Neural progenitor cell (in vitro differentiated cells): ENCODE measurements around the gene TAF15. TPM values are rescaled to one million over a fixed set of nuclear protein-coding genes. Genes with fewer than 3 reads are reported as not detected.

Experiments
- DNase-seq: peaks from one replicate; pipeline ENCODE4 v3.0.0-alpha.2; 2016; ENCODE audit warnings: low spot score
- H2AFZ ChIP-seq: fragments of 200-600 bp; sonication (generic); replicated peaks from 2 replicates; pipeline ENCODE4 v1.6.1; 2016; ENCODE audit warnings: antibody characterized with exemption
- H3F3A ChIP-seq: fragments of 200-600 bp; sonication (generic); 2 replicates; pipeline ENCODE4 v1.6.1; 2016; ENCODE audit warnings: antibody characterized with exemption, low read depth
- H3K27ac ChIP-seq: fragments of 200-600 bp; sonication (generic); 2 replicates; pipeline ENCODE4 v1.5.1; 2016; ENCODE audit warnings: mild to moderate bottlenecking
- H3K27me3 ChIP-seq: fragments of 200-600 bp; sonication (generic); 2 replicates; pipeline ENCODE4 v1.6.1; 2016; ENCODE audit warnings: mild to moderate bottlenecking, moderate library complexity
- H3K36me3 ChIP-seq: fragments of 200-600 bp; sonication (generic); 2 replicates; pipeline ENCODE4 v1.5.1; 2016
- H3K4me1 ChIP-seq: fragments of 200-600 bp; sonication (generic); 2 replicates; pipeline ENCODE4 v1.6.1; 2016; ENCODE audit warnings: mixed run types
- H3K4me2 ChIP-seq: fragments of 200-600 bp; sonication (generic); 2 replicates; pipeline ENCODE4 v1.6.1; 2016
- H3K4me3 ChIP-seq: fragments of 200-600 bp; sonication (generic); 2 replicates; pipeline ENCODE4 v1.5.1; 2016
- H3K79me2 ChIP-seq: fragments of 200-600 bp; sonication (generic); 2 replicates; pipeline ENCODE4 v1.6.1; 2016; ENCODE audit warnings: low read depth
- H3K9ac ChIP-seq: fragments of 200-600 bp; sonication (generic); 2 replicates; pipeline ENCODE4 v1.6.1; 2016
- H3K9me3 ChIP-seq: fragments of 200-600 bp; sonication (generic); 2 replicates; pipeline ENCODE4 v1.5.1; 2016; ENCODE audit warnings: low read depth
- H4K20me1 ChIP-seq: fragments of 200-600 bp; sonication (generic); 2 replicates; pipeline ENCODE4 v1.6.1; 2016; ENCODE audit warnings: low read depth
- H3K27ac Mint-ChIP-seq: 3 replicates; pipeline ENCODE4 v1.8.0; 2021; ENCODE audit warnings: mixed read lengths
- H3K27me3 Mint-ChIP-seq: 2 replicates; pipeline ENCODE4 v1.8.0; 2022; ENCODE audit warnings: low read depth, mild to moderate bottlenecking, inconsistent platforms, moderate library complexity, mixed read lengths; ENCODE audit not compliant: insufficient read depth
- H3K36me3 Mint-ChIP-seq: 3 replicates; pipeline ENCODE4 v1.8.0; 2021; ENCODE audit warnings: mixed read lengths
- H3K4me1 Mint-ChIP-seq: 3 replicates; pipeline ENCODE4 v1.8.0; 2021; ENCODE audit warnings: mixed read lengths
- H3K4me3 Mint-ChIP-seq: 3 replicates; pipeline ENCODE4 v1.8.0; 2021; ENCODE audit warnings: mild to moderate bottlenecking, moderate library complexity, mixed read lengths
- H3K9me3 Mint-ChIP-seq: 3 replicates; pipeline ENCODE4 v1.8.0; 2020; ENCODE audit warnings: mixed read lengths
- EZH2 ChIP-seq: fragments of 200-600 bp; sonication (generic); IDR thresholded peaks from 2 replicates; pipeline ENCODE4 v1.6.1; 2017; ENCODE audit warnings: antibody characterized with exemption, mild to moderate bottlenecking, moderate library complexity
- EZH2phosphoT487 ChIP-seq: fragments of 200-600 bp; sonication (generic); IDR thresholded peaks from 2 replicates; pipeline ENCODE4 v1.6.1; 2017; ENCODE audit warnings: antibody characterized with exemption
- total RNA-seq: library from RNA; depleted of rRNA; stranded (reverse); fragments of >200 nt; gene quantifications from 2 replicates; pipeline ENCODE4 v1.2.3, GENCODE V29; 2015; ENCODE audit warnings: low replicate concordance
- TF ChIP-seq, protein P1 (sequence below): fragments of 200-600 bp; sonication (generic); IDR thresholded peaks from 2 replicates; pipeline ENCODE4 v1.5.1; 2017; ENCODE audit warnings: antibody characterized with exemption, mild to moderate bottlenecking

TAF15 gene
- total RNA-seq, 1 donor from 2014 or later, result 90.1 TPM

DNA sequence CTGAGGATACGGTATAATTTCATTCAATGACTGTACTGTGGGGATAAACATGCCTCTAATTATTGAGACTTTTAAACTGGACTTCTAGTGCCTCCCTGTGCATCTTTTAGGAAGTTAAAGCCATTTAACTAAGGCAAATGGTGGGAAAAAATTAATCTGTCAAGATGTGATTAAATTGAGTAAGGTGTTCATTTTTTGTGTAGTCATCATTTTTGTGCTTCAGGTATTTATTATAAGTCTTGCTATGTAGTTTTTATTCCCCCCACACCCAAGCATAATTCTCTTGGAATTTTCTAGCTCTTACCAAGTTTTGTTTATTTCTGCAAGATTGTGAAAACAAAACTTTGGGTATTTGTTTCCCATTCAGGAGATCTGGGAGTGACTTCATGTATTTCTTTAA, 10.2 kb downstream of the TAF15 start:
- no peaks in the 10 kb centered on the region for H3K27me3 Mint-ChIP-seq
- H3K4me3 Mint-ChIP-seq, result no peak overlapping the region
- no peak overlapping the region for H3K4me3 ChIP-seq
- H3K9me3 Mint-ChIP-seq, result no peaks in the 10 kb centered on the region
- H3K4me1 Mint-ChIP-seq, result peaks cover 6% of the 10 kb centered on the region
- no peak overlapping the region for H3K27ac ChIP-seq
- DNase-seq, result no peak
- no peaks in the 10 kb centered on the region for H3K9me3 ChIP-seq
- peaks cover 50% of the 10 kb centered on the region for H3K36me3 ChIP-seq
- H3K9ac ChIP-seq, result no peak overlapping the region
- H3K4me2 ChIP-seq, result no peak overlapping the region
- peaks cover 41% of the 10 kb centered on the region for H3K36me3 Mint-ChIP-seq
- H3K79me2 ChIP-seq, result peaks cover 96% of the 10 kb centered on the region
- H2AFZ ChIP-seq, result no peak overlapping the region
- peaks cover 93% of the 10 kb centered on the region for H4K20me1 ChIP-seq
- peaks cover 17% of the 10 kb centered on the region for H3F3A ChIP-seq
- no peaks in the 10 kb centered on the region for H3K27me3 ChIP-seq
- no peak overlapping the region for H3K27ac Mint-ChIP-seq
- TF ChIP-seq EZH2, result no peak
- TF ChIP-seq, protein P1, sequence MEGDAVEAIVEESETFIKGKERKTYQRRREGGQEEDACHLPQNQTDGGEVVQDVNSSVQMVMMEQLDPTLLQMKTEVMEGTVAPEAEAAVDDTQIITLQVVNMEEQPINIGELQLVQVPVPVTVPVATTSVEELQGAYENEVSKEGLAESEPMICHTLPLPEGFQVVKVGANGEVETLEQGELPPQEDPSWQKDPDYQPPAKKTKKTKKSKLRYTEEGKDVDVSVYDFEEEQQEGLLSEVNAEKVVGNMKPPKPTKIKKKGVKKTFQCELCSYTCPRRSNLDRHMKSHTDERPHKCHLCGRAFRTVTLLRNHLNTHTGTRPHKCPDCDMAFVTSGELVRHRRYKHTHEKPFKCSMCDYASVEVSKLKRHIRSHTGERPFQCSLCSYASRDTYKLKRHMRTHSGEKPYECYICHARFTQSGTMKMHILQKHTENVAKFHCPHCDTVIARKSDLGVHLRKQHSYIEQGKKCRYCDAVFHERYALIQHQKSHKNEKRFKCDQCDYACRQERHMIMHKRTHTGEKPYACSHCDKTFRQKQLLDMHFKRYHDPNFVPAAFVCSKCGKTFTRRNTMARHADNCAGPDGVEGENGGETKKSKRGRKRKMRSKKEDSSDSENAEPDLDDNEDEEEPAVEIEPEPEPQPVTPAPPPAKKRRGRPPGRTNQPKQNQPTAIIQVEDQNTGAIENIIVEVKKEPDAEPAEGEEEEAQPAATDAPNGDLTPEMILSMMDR, result no peak
- TF ChIP-seq EZH2phosphoT487, result no peak
- no peaks in the 10 kb centered on the region for H3K4me1 ChIP-seq

DNA sequence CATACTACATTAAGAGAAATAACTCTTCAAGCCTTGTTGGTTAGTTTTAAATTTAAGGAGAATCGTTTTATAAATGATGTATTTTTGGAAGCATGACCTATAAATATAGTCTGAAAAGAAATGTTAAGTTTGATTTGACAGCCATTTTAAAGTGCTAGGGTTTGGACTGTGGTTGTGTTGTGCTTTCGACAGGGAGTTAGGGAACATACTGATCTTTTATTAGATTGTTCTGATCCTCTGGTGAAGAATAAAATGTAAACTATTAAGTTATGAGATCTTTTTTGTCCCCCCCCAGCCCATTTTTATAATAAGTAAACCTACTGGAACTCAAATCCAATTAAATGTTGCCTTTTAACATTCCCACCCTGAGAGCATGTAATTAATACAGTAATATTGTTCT, 12.0 kb downstream of the TAF15 start:
- no peak for DNase-seq
- Mint-ChIP-seq H3K4me1 (no peaks in the 10 kb centered on the region), H3K9me3 (no peaks in the 10 kb centered on the region), H3K27ac (no peak overlapping the region), H3K36me3 (peaks cover 44% of the 10 kb centered on the region), H3K27me3 (no peaks in the 10 kb centered on the region), H3K4me3 (no peak overlapping the region)
- TF ChIP-seq, protein P1, result no peak
- no peak for TF ChIP-seq EZH2
- no peak for TF ChIP-seq EZH2phosphoT487
- no peaks in the 10 kb centered on the region for H3K9me3 ChIP-seq
- no peak overlapping the region for H3K4me3 ChIP-seq
- H3F3A ChIP-seq, result peaks cover 17% of the 10 kb centered on the region
- H4K20me1 ChIP-seq, result peaks cover 80% of the 10 kb centered on the region
- H3K4me1 ChIP-seq, result no peaks in the 10 kb centered on the region
- H3K4me2 ChIP-seq, result no peak overlapping the region
- no peaks in the 10 kb centered on the region for H3K27me3 ChIP-seq
- H3K27ac ChIP-seq, result no peak overlapping the region
- H3K36me3 ChIP-seq, result peaks cover 64% of the 10 kb centered on the region
- no peak overlapping the region for H2AFZ ChIP-seq
- no peak overlapping the region for H3K9ac ChIP-seq
- H3K79me2 ChIP-seq, result peaks cover 96% of the 10 kb centered on the region

DNA sequence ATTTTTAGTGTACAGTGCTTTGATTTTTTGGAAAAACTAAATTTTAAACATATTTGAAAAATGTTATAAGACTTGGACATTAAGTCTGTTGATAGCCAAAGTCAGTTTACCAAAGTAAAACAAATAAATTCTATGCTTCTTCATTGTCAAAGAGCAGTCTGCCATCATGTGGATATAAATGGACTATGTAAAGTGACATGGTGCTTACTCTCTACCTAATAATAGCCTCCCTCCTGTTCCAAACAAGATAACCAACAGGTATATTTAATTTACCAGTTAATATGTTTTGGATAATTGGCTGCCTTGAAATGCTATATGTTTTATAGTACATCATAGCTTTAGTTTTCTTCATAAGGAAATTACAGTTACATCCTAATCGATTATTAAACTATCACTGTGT, 15.9 kb downstream of the TAF15 start:
- Histone ChIP-seq H2AFZ (no peak overlapping the region), H3K4me2 (no peak overlapping the region), H3F3A (peaks cover 12% of the 10 kb centered on the region), H3K36me3 (peaks cover 63% of the 10 kb centered on the region), H4K20me1 (peaks cover 45% of the 10 kb centered on the region), H3K27me3 (no peaks in the 10 kb centered on the region), H3K4me1 (no peaks in the 10 kb centered on the region), H3K9ac (no peak overlapping the region), H3K27ac (no peak overlapping the region), H3K9me3 (no peaks in the 10 kb centered on the region), H3K4me3 (no peak overlapping the region), H3K79me2 (peaks cover 94% of the 10 kb centered on the region)
- no peak overlapping the region for H3K4me3 Mint-ChIP-seq
- H3K27me3 Mint-ChIP-seq, result no peaks in the 10 kb centered on the region
- H3K4me1 Mint-ChIP-seq, result no peaks in the 10 kb centered on the region
- DNase-seq, result no peak
- H3K36me3 Mint-ChIP-seq, result peaks cover 47% of the 10 kb centered on the region
- no peaks in the 10 kb centered on the region for H3K9me3 Mint-ChIP-seq
- TF ChIP-seq EZH2phosphoT487 (no peak), EZH2 (no peak)
- TF ChIP-seq, protein P1, result no peak
- no peak overlapping the region for H3K27ac Mint-ChIP-seq
